HG03139 (cell line): Measurements from ENCODE around the gene FAXDC2.
A peak's percentile ranks its signal among the peaks of the same experiment; 100 is the strongest.
"Not testable (repeated sequence)": the region's sequence is repeated elsewhere in the genome, so short reads cannot be mapped to it uniquely, and the experiment has no call there.

Experiments used
- ATAC-seq: cut with Tn5 transposase; IDR thresholded peaks from one replicate; pipeline ENCODE4 v1.9.1; 2021; ENCODE audit not compliant: unreplicated experiment

The FAXDC2 gene

GRCh38 chr5:154861946-154862345, 11.5 kb upstream of the FAXDC2 start:
- ATAC-seq: no peak

GRCh38 chr5:154860765-154861164, 10.4 kb upstream of the FAXDC2 start:
- ATAC-seq: no peak

- no peak for ATAC-seq
Observed at GRCh38 chr5:154860123-154860522, 9.7 kb upstream of the FAXDC2 start.

GRCh38 chr5:154858972-154859871, 8.8 kb upstream of the FAXDC2 start:
- ATAC-seq: no peak

GRCh38 chr5:154858297-154858971, 8.0 kb upstream of the FAXDC2 start, which contains the start of gene CNOT8:
CNOT8 (plus strand) TSS chr5:154858627; CDS start chr5:154863279, 4,652 bp downstream.
- ATAC-seq: peak; percentile 72

GRCh38 chr5:154857530-154858296, 7.3 kb upstream of the FAXDC2 start:
- peak; percentile 54 for ATAC-seq

- no peak for ATAC-seq
Observed at GRCh38 chr5:154851351-154851750, 948 bp upstream of the FAXDC2 start.

- no peak for ATAC-seq
Observed at GRCh38 chr5:154849791-154850201, 607 bp downstream of the FAXDC2 start.

GRCh38 chr5:154849264-154849785, 1.1 kb downstream of the FAXDC2 start:
- no peak for ATAC-seq

- ATAC-seq: no peak
Observed at GRCh38 chr5:154844809-154845208, 5.6 kb downstream of the FAXDC2 start.

GRCh38 chr5:154842689-154843530, 7.5 kb downstream of the FAXDC2 start:
- no peak for ATAC-seq

- ATAC-seq: no peak
Observed at GRCh38 chr5:154841273-154841661, 9.1 kb downstream of the FAXDC2 start.

- no peak for ATAC-seq
Observed at GRCh38 chr5:154840435-154841272, 9.7 kb downstream of the FAXDC2 start.

- ATAC-seq: no peak
Observed at GRCh38 chr5:154837009-154837901, 13.1 kb downstream of the FAXDC2 start.

- no peak for ATAC-seq
Observed at GRCh38 chr5:154836225-154836624, 14.2 kb downstream of the FAXDC2 start.

GRCh38 chr5:154835701-154836052, 14.7 kb downstream of the FAXDC2 start:
- ATAC-seq: not testable (repeated sequence)

GRCh38 chr5:154834053-154834452, 16.4 kb downstream of the FAXDC2 start:
- no peak for ATAC-seq

GRCh38 chr5:154832804-154833203, 17.6 kb downstream of the FAXDC2 start:
- ATAC-seq: not testable (repeated sequence)
